Muscle of arm (tissue), 12 donors: ENCODE data around the gene ORC6. TPM values are rescaled to one million over a fixed set of nuclear protein-coding genes. Genes with fewer than 3 reads are reported as not detected.

Experiments
- DNase-seq: peaks from one replicate; pipeline ENCODE4 v3.0.0-alpha.2; 2013
- polyA plus RNA-seq, 12 donors: library from polyadenylated mRNA; unstranded; fragments of 120-200 nt; gene quantifications; one replicate each; pipeline ENCODE4 v1.2.1, GENCODE V29; 2013; ENCODE audit not compliant: insufficient read length in 12 of 12

ORC6 gene
- polyA plus RNA-seq, 12 donors = 5.9 to 28.6 (median 12.4) TPM; not detected in 1

DNA sequence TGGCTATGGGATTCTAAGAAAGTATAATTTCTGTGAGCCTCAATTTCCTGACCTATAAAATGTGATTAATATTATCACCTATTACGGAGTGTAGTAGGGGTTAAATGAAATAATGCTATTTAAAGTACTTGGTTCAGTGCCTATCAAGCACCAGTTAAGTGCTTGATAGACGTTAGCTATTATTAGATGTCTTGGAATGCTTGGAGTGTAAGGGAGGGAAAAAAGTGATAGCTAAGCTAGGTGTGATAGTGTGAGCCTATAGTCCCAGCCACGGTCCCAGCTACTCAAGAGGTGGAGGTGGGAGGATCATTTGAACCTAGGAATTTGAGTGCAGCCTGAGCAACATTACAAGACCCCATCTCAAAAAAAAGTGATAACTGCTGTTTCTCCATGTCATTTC is 7.5 kb downstream of the ORC6 start:
- no peak for DNase-seq

DNA sequence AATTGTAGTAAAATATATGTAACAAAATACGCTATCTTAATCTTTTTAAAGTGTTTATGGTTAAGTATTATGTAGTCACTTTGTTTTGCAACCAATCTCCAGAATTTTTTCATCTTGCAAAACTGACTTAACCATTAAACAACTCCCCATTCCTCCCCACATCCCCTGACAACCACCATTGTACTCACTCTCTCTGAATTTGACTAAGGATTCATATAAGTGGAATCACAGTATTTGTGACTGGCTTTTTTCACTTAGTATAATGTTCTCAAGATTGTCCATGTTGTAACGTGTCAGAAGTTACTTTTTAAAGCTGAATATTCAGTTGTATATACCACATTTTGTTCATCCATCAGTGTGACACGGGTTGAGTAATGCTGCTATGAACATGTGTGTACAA is 10.6 kb downstream of the ORC6 start:
- DNase-seq = no peak

DNA sequence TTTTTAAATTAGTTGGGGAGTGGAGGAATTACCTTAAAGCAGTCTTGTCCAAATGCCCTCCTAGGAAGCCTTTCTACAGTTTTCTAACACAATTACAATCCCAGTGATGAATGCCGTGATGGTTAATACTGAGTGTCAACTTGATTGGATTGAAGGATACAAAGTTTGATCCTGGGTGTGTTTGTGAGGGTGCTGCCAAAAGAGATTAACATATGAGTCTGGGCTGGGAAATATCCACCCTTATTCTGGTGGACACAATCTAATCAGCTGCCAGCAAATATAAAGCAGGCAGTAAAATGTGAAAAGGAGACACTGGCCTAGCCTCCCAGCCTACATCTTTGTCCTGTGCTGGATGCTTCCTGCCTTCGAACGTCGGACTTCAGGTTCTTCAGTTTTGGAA is 12.2 kb downstream of the ORC6 start:
- no peak for DNase-seq

DNA sequence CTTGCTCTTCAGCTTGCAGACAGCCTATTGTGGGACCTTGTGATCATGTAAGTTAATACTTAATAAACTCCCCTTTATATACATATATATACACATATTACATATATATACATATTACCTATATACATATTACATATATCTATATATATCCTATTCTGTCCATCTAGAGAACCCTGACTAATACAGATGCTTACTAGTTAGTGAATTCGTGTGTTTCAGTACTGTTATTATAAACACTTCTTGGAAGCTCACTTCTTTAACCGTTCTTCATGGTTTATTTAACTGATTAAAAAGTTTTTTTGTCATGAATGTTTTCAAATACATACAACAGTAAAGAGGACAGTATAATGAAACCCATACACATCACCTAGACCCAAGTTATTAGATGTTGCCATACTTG is 12.6 kb downstream of the ORC6 start:
- no peak for DNase-seq

GRCh38 chr16:46706642-46707041 is 17.2 kb downstream of the ORC6 start:
- no peak for DNase-seq

DNA sequence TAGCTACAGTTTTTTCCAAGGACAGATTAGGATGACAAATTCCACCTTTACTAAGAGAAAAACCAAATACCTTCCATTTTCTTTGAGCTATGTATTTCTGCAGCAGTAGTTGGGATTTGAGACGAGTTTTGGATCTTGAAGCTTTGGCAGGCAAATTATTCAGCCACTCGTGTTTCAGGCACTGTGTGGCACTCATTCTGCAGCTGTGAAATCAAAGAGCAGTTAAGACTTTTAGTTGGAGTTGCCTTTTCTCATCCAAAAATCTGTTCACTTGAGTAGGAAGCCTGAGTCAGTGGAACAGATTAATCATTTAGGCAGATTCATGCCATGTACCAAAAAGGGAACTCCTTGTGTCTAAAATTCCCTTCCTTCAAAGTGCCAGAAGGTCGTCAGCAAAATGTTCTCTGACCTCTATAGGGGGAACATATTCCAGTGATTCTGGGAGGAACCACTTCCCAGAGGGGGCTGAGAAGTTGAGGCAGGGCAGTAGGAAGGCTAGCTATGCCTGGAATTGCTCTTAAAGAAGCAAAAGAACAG is 20.1 kb downstream of the ORC6 start:
- DNase-seq = no peak

DNA sequence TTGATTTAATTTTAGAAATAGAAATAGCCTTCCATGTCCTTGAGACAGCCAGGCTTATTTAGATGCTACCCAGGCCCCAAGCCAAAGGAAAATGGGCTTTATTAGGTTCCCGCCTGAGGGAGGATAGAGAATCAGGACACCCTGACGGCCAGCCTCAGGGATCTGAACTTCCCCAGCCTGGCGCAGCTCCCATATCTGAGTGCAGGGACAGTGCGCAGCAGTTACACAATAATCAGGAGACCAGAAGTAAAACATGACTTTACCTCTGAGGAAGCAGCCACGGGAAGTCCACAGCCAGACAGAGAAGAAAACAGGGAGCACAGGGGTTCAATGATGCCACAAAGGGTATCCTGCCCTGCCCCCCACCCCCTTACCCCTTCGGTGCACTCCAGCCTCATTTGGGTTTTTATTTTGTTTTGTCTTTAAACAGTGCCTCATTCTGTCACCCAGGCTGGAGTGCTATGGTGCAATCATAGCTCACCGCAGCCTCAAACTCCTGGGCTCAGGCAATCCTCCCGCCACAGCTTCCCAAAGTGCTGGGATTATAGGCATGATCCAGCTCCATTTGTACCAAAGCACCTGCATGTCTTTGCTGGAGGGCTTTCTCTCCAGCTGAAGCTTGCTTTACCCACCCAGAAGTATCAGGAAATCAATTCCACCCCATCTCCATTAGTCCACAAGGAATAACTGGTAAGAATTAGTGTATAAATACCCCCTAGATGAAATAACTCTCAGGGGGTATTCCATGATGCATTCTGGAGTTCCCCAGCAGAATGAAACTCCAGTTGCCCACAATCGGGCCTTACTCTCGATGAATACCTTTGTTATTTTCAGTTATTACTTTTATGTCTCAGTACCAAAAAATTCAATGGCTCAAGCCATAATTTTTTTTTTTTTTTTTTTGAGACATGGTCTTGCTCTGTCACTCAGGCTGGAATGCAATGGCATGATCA is 21.9 kb downstream of the ORC6 start:
- no peak for DNase-seq

DNA sequence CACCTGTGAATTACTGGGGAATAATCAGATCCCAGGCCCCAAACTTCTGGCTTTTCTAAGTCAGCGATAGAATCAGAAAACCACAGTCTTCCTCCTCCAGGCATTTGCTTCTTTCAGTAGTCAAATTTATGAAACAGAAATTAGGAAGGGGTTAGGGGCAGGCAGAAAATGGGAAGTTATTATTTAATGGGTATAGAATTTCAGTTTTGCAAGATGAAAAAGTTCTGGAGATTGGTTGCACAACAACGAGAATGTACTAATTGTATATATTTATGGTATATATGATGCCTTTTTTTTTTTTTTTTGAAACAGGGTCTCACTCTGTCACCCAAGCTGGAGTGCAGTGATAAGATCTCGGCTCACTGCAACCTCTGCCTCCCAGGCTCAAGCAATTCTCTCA is 23.5 kb downstream of the ORC6 start:
- no peak for DNase-seq

GRCh38 chr16:46713634-46714033 is 24.2 kb downstream of the ORC6 start:
- DNase-seq = no peak

- no peak for DNase-seq
These were observed 25.5 kb downstream of the ORC6 start for GRCh38 chr16:46714797-46715591.

- DNase-seq = no peak
These were observed 26.4 kb downstream of the ORC6 start for GRCh38 chr16:46715769-46716305.

DNA sequence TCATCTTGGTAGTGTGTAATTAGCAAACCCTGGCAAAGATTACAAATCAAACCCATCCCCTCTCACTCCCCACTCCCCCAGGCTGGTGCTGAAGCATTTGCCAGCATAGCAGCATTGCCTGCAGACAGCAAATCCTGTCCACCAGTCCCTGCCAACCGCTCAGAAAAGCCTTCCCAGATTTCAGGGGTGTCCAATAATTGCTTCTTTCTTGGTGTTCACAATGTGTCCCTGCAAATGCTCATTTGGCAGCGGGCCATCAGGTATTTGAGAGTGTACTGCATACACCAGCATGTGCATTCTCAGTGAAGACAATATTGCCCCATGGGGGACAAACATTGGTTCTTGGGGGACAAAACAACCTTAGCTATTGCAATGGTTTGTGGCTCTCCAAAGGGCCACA is 28.2 kb downstream of the ORC6 start:
- DNase-seq = no peak

DNA sequence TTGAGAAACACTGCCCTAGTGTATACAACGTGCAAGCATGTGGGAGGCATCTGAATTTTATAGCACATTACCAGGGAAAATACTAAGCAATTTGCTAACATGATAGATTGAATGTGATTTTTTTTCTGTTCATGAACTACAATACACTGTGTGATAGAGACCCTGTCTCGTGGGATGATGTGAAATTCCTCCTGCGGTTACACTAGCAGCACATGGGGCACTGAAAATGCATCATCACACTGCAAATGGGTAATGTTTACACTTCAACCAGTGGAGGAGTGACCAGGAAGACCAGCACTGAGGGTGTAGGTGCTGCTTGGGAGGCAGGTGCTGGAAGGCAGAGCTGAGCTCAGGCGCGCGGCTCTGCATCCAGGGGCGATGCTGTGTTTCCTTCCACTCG is 28.8 kb downstream of the ORC6 start:
- no peak for DNase-seq

GRCh38 chr16:46719528-46719927 is 30.1 kb downstream of the ORC6 start:
- no peak for DNase-seq

- no peak for DNase-seq
These were observed 31.2 kb downstream of the ORC6 start for GRCh38 chr16:46720619-46721018.

DNA sequence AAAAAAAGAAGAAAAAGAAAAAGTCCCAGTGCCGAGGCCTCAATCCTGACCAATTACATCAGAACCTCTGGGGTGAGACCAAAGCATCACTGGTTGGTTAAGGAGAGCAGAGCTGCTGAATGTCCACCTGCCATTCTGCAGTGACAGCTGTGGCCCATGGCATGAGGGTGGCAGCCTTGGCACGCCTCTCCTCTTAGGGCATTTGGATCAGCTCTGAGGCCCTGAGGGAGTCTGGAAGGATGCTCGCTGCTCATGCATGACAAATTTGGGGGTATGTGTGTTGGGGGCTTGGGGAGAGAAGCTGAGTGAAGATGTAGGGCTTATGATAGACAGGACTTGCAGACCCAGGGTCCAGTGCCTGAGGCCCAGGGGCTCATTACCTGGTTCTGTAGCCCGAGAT is 32.4 kb downstream of the ORC6 start:
- no peak for DNase-seq

- no peak for DNase-seq
These were observed 37.7 kb downstream of the ORC6 start for GRCh38 chr16:46727184-46727583.

- DNase-seq = no peak
These were observed 38.2 kb downstream of the ORC6 start for GRCh38 chr16:46727630-46728029.

DNA sequence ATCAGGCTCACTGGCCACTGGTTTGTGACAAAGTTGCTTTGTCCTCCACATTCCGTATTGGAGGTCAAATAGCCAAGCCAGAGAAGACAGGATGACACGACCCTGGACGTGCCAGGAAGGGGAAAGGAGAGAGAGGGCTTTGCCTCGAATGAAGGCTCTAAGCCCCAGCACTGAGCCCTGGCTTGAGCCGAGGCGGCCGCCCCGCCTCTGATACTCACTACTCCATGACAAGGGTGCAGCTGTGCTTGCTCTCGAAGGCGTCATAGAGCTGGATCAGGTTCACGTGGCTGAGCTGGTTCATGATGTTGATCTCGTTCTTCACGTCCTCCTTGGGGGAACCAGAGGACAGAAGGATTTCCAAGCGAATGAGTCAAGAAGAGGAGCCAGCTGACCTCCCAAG is 39.3 kb downstream of the ORC6 start:
- DNase-seq = no peak

- no peak for DNase-seq
These were observed 40.0 kb downstream of the ORC6 start for GRCh38 chr16:46729326-46729995.

DNA sequence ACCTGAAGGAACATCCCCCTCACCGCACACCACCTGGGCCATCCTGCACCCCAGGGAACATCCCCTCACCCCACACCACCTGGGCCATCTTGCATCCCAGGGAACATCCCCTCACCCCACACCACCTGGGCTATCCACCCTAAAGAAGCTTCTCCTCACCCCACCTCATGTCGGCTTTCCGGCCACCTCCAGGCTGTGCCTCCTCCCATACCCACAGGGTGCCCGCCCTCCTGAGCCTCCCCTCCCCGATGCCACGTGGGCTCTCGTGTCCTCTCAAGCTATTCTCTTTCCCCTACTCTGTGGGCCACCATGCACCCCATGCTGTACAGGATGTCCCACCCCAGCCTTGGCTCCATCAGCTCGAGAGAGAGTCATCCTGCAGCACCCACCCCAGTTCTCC is 40.7 kb downstream of the ORC6 start:
- no peak for DNase-seq
